Thymus (tissue), 11 donors: ENCODE data around the gene SLC35C1. TPM values are rescaled to one million over a fixed set of nuclear protein-coding genes. Genes with fewer than 3 reads are reported as not detected.
A peak's percentile ranks its signal among the peaks of the same experiment; 100 is the strongest.
"Not testable (repeated sequence)": the region's sequence is repeated elsewhere in the genome, so short reads cannot be mapped to it uniquely, and the experiment has no call there.

Source experiments
- DNase-seq, 9 donors: peaks; one replicate each; pipeline ENCODE4 v3.0.0-alpha.2; 2013; ENCODE audit warnings: low spot score in 9 of 9, low read depth in 6 of 9, missing footprints in 1 of 9
- H3K27ac ChIP-seq, 2 donors: one replicate each; pipeline ENCODE4 v1.5.1; 2013; ENCODE audit warnings: control low read depth in 1 of 2, low read depth in 1 of 2, low read length in 1 of 2, mild to moderate bottlenecking in 1 of 2, moderate library complexity in 1 of 2
- H3K27me3 ChIP-seq, 2 donors: one replicate each; pipeline ENCODE4 v1.5.1; 2013; ENCODE audit warnings: low read length in 1 of 2; ENCODE audit not compliant: control insufficient read depth in 2 of 2, insufficient read depth in 1 of 2
- H3K36me3 ChIP-seq, 2 donors: one replicate each; pipeline ENCODE4 v1.5.1; 2013; ENCODE audit warnings: low read length in 1 of 2, mild to moderate bottlenecking in 1 of 2, moderate library complexity in 1 of 2; ENCODE audit not compliant: control insufficient read depth in 2 of 2, insufficient read depth in 2 of 2
- H3K4me1 ChIP-seq, 2 donors: one replicate each; pipeline ENCODE4 v1.5.1; 2013; ENCODE audit warnings: low read length in 2 of 2; ENCODE audit not compliant: control insufficient read depth in 2 of 2, insufficient read depth in 2 of 2
- H3K4me3 ChIP-seq, 2 donors: one replicate each; pipeline ENCODE4 v1.5.1; 2013; ENCODE audit warnings: low read length in 2 of 2, control low read depth in 1 of 2, mild to moderate bottlenecking in 1 of 2
- H3K9me3 ChIP-seq, 2 donors: one replicate each; pipeline ENCODE4 v1.5.1; 2013; ENCODE audit warnings: low read length in 1 of 2, mild to moderate bottlenecking in 1 of 2; ENCODE audit not compliant: control insufficient read depth in 2 of 2, insufficient read depth in 1 of 2
- WGBS: extraction: QIAGEN DNeasy Blood & Tissue Kit; methylation state at CpG from one replicate; pipeline ENCODE4 v1.1.7; 2013; 5-methylcytosine and 5-hydroxymethylcytosine counted together
- polyA plus RNA-seq: library from polyadenylated mRNA; stranded (reverse); fragments of 200-250 nt; gene quantifications from one replicate; pipeline ENCODE4 v1.2.3, GENCODE V29; 2013
- total RNA-seq: library from RNA; stranded (reverse); fragments of 120-200 nt; gene quantifications from one replicate; pipeline ENCODE4 v1.2.4, GENCODE V29; 2013
- donor health status: healthy.

SLC35C1 gene
- total and polyA plus RNA-seq, 2 donors: 0.99 to 7.3 TPM

- H3K4me3 ChIP-seq: peak overlapping the region in 1 of 2 donors; percentile 82
- peaks cover 0 to 28% of the 10 kb centered on the region in 2 donors for H3K27me3 ChIP-seq
- peaks cover 19 to 28% of the 10 kb centered on the region in 2 donors for H3K4me1 ChIP-seq
- no peak overlapping the region for H3K27ac ChIP-seq
- no peaks in the 10 kb centered on the region for H3K9me3 ChIP-seq
- DNase-seq: no peak
- peaks cover 8% of the 10 kb centered on the region in 2 donors for H3K36me3 ChIP-seq
- 97% methylated on average over 20 of the region's 20 CpGs for WGBS
Measured at GRCh38 chr11:45806072-45806933, 1.4 kb downstream of the SLC35C1 start.

GRCh38 chr11:45806937-45807791 lies 2.2 kb downstream of the SLC35C1 start:
- WGBS: 96% methylated on average over 7 of the region's 7 CpGs
- DNase-seq: no peak

GRCh38 chr11:45807792-45808238 lies 2.9 kb downstream of the SLC35C1 start:
- peaks cover 18 to 22% of the 10 kb centered on the region in 2 donors for H3K36me3 ChIP-seq
- H3K4me1 ChIP-seq: peaks cover 19 to 28% of the 10 kb centered on the region in 2 donors
- no peak overlapping the region for H3K4me3 ChIP-seq
- peaks cover 0 to 20% of the 10 kb centered on the region in 2 donors for H3K27me3 ChIP-seq
- WGBS: over 99% methylated on average over 4 of the region's 4 CpGs
- H3K27ac ChIP-seq: no peak overlapping the region
- H3K9me3 ChIP-seq: no peaks in the 10 kb centered on the region
- no peak for DNase-seq

More at GRCh38 chr11:45806937-45807791, 2.2 kb downstream of the SLC35C1 start:
- peaks cover 15 to 17% of the 10 kb centered on the region in 2 donors for H3K36me3 ChIP-seq
- no peaks in the 10 kb centered on the region for H3K9me3 ChIP-seq
- peaks cover 19 to 28% of the 10 kb centered on the region in 2 donors for H3K4me1 ChIP-seq
- H3K4me3 ChIP-seq: no peak overlapping the region
- no peak overlapping the region for H3K27ac ChIP-seq
- peaks cover 0 to 26% of the 10 kb centered on the region in 2 donors for H3K27me3 ChIP-seq

- Histone ChIP-seq H3K36me3 (peaks cover 18 to 22% of the 10 kb centered on the region in 2 donors), H3K4me1 (peaks cover 19 to 28% of the 10 kb centered on the region in 2 donors), H3K27me3 (peaks cover 0 to 14% of the 10 kb centered on the region in 2 donors)
- not testable (repeated sequence) for H3K27ac ChIP-seq, DNase-seq, H3K4me3 ChIP-seq, H3K9me3 ChIP-seq
- 98% methylated on average over 6 of the region's 6 CpGs for WGBS
Measured at GRCh38 chr11:45808427-45808826, 3.5 kb downstream of the SLC35C1 start.

GRCh38 chr11:45809456-45810395 lies 4.8 kb downstream of the SLC35C1 start:
- no peak for DNase-seq
- Histone ChIP-seq H3K27me3 (peaks cover 0 to under 1% of the 10 kb centered on the region in 2 donors), H3K4me3 (no peak overlapping the region), H3K9me3 (no peaks in the 10 kb centered on the region), H3K27ac (no peak overlapping the region), H3K4me1 (peaks cover 19 to 24% of the 10 kb centered on the region in 2 donors), H3K36me3 (peaks cover 18 to 22% of the 10 kb centered on the region in 2 donors)
- WGBS: 94% methylated on average over 11 of the region's 11 CpGs

GRCh38 chr11:45810431-45811108 lies 5.6 kb downstream of the SLC35C1 start:
- Histone ChIP-seq H3K4me3 (no peak overlapping the region), H3K27ac (no peak overlapping the region), H3K27me3 (no peaks in the 10 kb centered on the region), H3K4me1 (peaks cover 17 to 21% of the 10 kb centered on the region in 2 donors), H3K9me3 (no peaks in the 10 kb centered on the region), H3K36me3 (peaks cover 18 to 22% of the 10 kb centered on the region in 2 donors)
- no peak for DNase-seq
- 96% methylated on average over 23 of the region's 23 CpGs for WGBS

GRCh38 chr11:45811109-45811435 lies 6.1 kb downstream of the SLC35C1 start:
- no peaks in the 10 kb centered on the region for H3K9me3 ChIP-seq
- H3K4me3 ChIP-seq: no peak overlapping the region
- peaks cover 18 to 22% of the 10 kb centered on the region in 2 donors for H3K36me3 ChIP-seq
- DNase-seq: no peak
- WGBS: 98% methylated on average over 17 of the region's 17 CpGs
- H3K27me3 ChIP-seq: no peaks in the 10 kb centered on the region
- no peak overlapping the region for H3K27ac ChIP-seq
- H3K4me1 ChIP-seq: peaks cover 12 to 16% of the 10 kb centered on the region in 2 donors
